RWPE2 (cell line): Measurements from ENCODE around the gene TRHDE.

Source experiments
- ATAC-seq: fragments of 200-7000 bp; cut with Tn5 transposase; 3 replicates; pipeline ENCODE4 v1.9.1; 2021; ENCODE audit warnings: low read depth
- DNase-seq: peaks from one replicate; pipeline ENCODE4 v3.0.0-alpha.2; 2020; ENCODE audit warnings: low spot score
- H3K27ac ChIP-seq: fragments of 450-650 bp; 2 replicates; pipeline ENCODE4 v1.5.1; 2017; ENCODE audit warnings: mild to moderate bottlenecking; ENCODE audit not compliant: poor library complexity, severe bottlenecking
- H3K27me3 ChIP-seq: fragments of 250-450 bp; sonication (Bioruptor Pico); 2 replicates; pipeline ENCODE4 v1.5.1; 2021; ENCODE audit warnings: mild to moderate bottlenecking, moderate library complexity; ENCODE audit not compliant: insufficient read depth, poor library complexity, severe bottlenecking
- H3K36me3 ChIP-seq: fragments of 250-450 bp; sonication (Bioruptor Pico); 2 replicates; pipeline ENCODE4 v1.5.1; 2020; ENCODE audit warnings: low read depth, mild to moderate bottlenecking, moderate library complexity
- H3K4me1 ChIP-seq: fragments of 250-450 bp; sonication (Bioruptor Pico); 2 replicates; pipeline ENCODE4 v1.5.1; 2021; ENCODE audit warnings: mild to moderate bottlenecking, moderate library complexity; ENCODE audit not compliant: insufficient read depth, poor library complexity, severe bottlenecking
- H3K4me3 ChIP-seq: fragments of 250-450 bp; sonication (Bioruptor Pico); 2 replicates; pipeline ENCODE4 v1.5.1; 2021; ENCODE audit warnings: mild to moderate bottlenecking, moderate library complexity; ENCODE audit not compliant: severe bottlenecking
- H3K9me3 ChIP-seq: fragments of 250-450 bp; sonication (Bioruptor Pico); 2 replicates; pipeline ENCODE4 v1.5.1; 2021; ENCODE audit warnings: mild to moderate bottlenecking, moderate library complexity; ENCODE audit not compliant: severe bottlenecking
- CTCF ChIP-seq: fragments of 450-650 bp; IDR thresholded peaks from one replicate; pipeline ENCODE4 v1.5.1; 2017; ENCODE audit warnings: mild to moderate bottlenecking, moderate library complexity; ENCODE audit not compliant: poor library complexity, severe bottlenecking

The TRHDE gene

DNA sequence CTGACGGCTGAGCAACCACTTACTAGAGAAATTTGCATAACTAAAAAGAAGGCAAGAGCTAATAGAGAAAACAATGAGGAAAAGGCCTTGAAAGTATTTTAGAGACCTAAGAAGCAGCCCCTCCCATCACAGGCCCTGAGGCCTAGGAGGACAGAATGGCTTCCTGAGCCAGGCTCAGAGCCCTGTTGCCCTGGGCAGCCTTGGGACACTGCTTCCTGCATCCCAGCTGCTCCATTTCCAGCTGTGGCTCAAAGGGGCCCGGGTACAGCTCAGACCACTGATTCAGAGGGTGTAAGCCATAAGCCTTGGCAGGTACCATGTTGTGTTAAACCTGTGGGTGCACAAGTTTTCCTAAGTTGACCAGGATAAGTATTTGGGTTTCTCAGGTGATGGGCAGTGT lies 181.4 kb downstream of the TRHDE start:
- H3K27ac ChIP-seq: no peak overlapping the region
- H3K4me1 ChIP-seq: no peaks in the 10 kb centered on the region
- H3K4me3 ChIP-seq: no peak overlapping the region
- no peak for DNase-seq
- H3K36me3 ChIP-seq: no peaks in the 10 kb centered on the region
- ATAC-seq: no peak
- H3K9me3 ChIP-seq: no peaks in the 10 kb centered on the region
- no peaks in the 10 kb centered on the region for H3K27me3 ChIP-seq
- no peak for TF ChIP-seq CTCF

DNA sequence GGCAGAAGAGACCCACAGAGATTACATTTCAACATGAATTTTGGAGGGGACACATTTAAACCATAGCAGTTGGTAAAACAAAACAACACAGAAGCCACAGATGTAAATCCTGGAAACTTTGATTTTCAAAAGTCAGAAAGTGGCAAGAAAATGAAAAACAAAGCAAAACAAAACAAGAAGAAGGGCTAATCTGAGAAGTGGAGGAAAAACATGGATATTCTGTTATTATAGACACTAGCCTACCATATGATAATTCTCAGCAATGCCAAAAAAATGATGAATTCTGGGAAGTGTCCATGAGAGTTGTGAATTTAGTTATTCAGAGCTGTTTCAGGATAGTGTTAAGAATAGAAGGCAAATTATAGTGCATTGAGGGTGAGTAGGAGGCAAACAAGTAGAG lies 192.3 kb downstream of the TRHDE start:
- no peak for TF ChIP-seq CTCF
- Histone ChIP-seq H3K4me1 (no peaks in the 10 kb centered on the region), H3K4me3 (no peak overlapping the region), H3K9me3 (no peaks in the 10 kb centered on the region), H3K27ac (no peak overlapping the region), H3K36me3 (no peaks in the 10 kb centered on the region), H3K27me3 (no peaks in the 10 kb centered on the region)
- DNase-seq (no peak), ATAC-seq (no peak)

GRCh38 chr12:72465155-72465554 lies 193.0 kb downstream of the TRHDE start:
- DNase-seq (no peak), ATAC-seq (no peak)
- TF ChIP-seq CTCF: no peak
- H3K27ac ChIP-seq: no peak overlapping the region
- H3K9me3 ChIP-seq: no peaks in the 10 kb centered on the region
- no peaks in the 10 kb centered on the region for H3K4me1 ChIP-seq
- no peaks in the 10 kb centered on the region for H3K36me3 ChIP-seq
- H3K4me3 ChIP-seq: no peak overlapping the region
- no peaks in the 10 kb centered on the region for H3K27me3 ChIP-seq

DNA sequence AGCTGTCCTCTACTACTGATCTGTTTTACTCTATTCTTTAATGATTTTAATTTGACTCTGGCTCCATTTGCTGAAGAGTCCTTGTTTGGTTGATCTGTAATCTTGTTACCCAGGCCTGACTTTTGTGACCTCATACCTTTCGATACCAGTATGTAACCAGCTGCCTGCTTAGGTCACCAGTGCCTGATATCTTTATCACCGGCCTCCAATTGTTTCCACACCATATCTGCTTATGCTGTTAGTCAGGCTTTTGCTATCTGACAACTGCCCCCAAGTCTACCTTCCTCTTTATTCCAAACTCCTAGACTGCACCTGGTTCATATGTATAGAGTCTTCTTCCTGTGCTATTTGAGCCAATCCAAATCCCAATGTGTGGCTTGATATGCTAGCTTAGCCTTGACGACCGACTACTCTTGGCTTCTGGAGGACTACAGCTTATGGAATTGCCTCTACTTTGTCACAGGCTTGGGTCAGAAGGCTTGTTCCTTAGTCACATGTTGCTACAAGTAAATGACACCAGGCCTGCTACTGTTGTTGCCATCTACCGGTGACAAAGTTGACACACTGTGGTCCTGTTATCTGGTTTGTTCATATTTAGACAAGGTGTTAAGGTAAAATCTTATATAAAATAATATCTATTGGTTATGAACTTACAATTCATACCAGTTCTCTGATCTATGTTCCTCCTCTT lies 193.9 kb downstream of the TRHDE start:
- H3K27ac ChIP-seq: no peak overlapping the region
- no peaks in the 10 kb centered on the region for H3K27me3 ChIP-seq

More for the DNA sequence above, 193.9 kb downstream of the TRHDE start:
- ATAC-seq (no peak), DNase-seq (no peak)
- no peaks in the 10 kb centered on the region for H3K9me3 ChIP-seq
- H3K36me3 ChIP-seq: no peaks in the 10 kb centered on the region
- H3K4me1 ChIP-seq: no peaks in the 10 kb centered on the region
- TF ChIP-seq CTCF: no peak
- no peak overlapping the region for H3K4me3 ChIP-seq
